Eye (tissue), 1 donor: ENCODE data around the gene PLEKHA3.

ENCODE experiments used
- DNase-seq: peaks from one replicate; pipeline ENCODE4 v3.0.0-alpha.2; 2015

Gene PLEKHA3

GRCh38 chr2:178526256-178526655 lies 46.0 kb downstream of the PLEKHA3 start:
- no peak for DNase-seq

DNA sequence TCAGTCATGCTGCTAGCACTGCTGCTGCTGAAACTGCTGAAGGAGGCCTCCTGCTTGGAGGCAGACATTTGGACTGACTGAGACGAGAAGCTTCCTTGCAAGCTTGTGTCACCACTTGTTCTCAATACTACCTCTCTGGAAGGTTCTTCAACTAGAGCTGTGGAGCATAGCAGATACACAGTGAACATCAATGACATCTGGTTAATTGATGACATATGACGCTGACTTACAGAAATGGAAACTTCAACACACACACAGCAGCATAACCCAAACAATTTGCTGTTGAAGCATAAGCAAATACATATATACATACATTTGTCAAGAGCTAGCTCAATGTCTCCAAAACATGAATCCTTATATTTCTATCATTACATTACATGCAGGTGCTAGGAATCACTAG lies 47.3 kb downstream of the PLEKHA3 start:
- no peak for DNase-seq

DNA sequence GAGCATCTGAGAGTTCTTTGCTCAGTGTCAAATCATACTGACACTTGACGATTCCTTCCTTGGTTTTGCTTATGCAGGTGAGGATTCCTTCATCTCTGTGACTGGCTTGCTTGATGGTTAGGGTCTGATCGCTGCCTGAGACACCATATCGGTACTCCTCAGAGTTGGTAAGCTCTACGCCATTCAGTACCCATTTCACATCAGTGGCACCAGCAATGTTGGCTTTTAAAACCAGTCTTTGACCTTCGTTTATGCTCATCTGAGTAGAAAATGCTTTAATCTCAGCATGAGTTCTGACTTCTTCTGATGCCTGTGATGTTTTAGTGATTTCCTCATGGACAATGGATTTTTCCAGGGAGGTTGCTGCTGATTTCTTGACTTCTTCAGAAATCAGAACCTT lies 48.4 kb downstream of the PLEKHA3 start:
- DNase-seq: no peak

DNA sequence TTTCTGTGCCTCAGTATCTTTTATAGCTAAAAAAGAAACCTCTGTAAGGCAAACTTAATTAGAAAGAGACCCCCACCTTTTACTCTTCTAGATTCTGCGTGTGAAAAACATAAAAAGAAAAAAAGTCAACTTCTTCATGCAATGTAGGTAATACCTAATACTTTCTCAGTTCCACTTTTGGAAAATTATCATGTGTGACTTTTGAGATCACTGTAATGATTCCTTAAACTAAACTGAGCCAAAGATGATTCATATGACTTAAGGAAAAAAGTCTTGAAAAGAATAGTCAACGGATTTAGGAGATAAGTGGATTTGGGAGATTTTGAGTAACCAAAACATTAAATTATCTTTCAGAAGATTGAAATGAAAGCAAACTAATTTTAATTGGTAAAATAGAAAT lies 48.9 kb downstream of the PLEKHA3 start:
- DNase-seq: no peak

- no peak for DNase-seq
Measured at GRCh38 chr2:178530131-178530530, 49.9 kb downstream of the PLEKHA3 start.

DNA sequence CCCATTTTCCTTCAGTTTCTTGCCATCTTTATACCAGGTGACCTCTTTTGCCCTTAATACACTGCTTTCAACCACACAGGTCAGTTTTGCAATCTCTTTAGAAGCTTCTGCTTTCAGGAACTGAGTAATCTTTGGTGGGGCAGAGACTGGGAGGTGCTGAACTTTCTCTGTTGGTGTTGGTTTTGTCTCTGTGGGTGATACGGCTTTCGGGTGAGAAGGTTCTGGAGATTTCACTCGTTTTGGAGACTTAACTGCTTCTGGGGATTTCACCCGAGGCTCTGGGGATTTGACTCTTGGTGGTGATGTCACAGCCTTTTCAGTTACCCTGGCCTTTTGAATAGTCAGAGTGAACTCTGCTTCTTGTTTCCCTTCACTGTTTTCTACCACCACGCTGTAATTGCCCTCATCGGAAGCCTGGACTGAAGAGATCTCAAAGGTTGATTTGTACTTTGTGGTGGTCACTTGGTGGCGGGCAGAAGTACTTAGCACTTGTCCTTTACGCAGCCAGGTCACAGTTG lies 50.4 kb downstream of the PLEKHA3 start:
- DNase-seq: no peak

DNA sequence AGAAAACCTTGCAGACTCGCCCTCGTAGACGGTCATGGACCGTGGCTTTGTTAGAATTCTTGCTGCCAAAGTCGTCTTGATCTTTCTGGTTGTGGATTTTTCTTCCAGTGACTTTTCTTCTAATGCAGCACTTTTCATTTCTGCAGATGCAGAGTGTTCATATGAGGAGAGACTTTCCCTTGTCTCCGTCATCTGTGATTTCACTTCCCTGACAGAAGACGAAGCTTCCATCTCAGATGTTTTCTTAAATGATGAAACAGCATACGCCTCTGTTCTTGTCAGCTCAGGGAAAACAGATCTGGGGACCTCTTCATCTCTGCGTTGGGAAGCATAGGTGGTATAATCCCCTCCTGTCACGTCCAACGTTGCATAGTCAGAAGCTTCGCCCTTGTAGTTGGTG lies 50.9 kb downstream of the PLEKHA3 start:
- DNase-seq: no peak

DNA sequence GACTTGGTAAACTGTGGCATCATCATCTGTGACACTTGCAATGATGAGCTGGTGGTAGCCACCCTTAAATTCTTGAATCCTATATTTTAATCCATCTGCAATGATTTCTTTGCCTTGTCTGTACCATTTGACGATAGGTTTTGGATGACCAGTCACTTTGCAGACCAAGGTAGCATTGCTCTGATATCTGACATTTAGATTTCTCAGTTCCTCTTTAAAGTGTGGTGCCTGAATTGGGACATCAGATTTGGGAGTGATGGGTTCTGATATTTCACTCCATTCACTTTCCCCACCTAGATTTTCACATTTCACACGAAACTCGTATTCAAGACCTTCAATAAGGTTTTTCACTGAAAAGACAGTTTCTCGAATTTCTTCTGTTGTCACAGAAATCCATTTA lies 55.8 kb downstream of the PLEKHA3 start:
- no peak for DNase-seq

DNA sequence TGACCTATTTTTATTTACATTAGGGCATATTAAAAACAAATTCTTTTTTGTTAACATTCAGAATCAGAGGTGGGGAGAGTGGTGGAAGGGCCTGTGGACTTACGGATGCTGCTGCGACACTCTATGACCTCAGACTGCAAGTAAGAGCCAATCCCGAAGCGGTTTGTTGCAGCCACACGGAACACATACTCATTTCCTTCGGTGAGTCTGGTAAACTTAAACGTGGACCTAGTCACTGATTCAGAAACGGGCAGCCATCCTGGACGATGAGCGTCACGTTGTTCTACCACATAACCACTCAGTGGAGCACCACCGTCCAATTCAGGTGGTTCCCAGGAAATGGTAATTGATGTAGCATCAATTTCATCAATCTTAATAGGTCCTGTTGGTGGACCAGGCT lies 61.9 kb downstream of the PLEKHA3 start:
- no peak for DNase-seq

DNA sequence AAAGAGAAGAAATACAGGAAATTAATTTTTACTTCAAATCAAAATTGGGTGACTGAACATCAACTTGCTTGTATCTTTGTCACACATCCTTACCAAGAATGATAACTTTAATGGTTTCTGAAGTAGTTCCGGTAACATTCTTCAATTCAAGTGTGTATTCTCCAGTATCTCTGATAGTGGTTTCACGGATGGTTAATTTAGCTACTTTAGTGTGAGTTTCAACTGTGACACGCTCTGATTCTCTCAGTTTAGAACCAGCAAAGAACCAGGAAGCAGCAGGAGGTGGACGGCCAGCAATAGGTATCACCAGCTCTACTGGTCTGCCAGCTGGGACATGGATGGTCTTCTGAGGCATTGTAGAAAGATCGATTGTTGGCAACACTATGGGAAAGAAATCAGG lies 62.3 kb downstream of the PLEKHA3 start:
- no peak for DNase-seq

DNA sequence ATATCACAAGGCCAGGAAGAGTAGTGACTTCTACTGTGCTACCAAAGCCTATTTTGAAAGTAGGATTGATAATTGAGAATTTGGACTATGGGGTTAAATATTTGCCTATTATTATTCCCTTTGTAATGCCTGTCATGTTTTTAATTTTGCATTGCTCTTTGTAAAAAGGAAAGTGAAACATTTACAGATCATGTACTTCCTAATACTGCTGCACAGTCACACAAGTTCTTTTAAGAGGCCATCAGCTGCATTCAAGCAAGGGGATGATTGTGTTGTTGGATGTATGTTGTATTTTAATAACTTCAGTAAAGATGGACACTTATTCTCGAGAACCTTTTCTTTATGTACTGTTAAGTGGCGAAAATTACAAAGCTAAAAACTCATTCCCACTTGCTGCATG lies 70.1 kb downstream of the PLEKHA3 start:
- no peak for DNase-seq

- DNase-seq: no peak
Measured at GRCh38 chr2:178553047-178553446, 72.8 kb downstream of the PLEKHA3 start.
